HEK293T (cell line): ENCODE data around the gene GTSF1L.

Experiments used
- CTCF ChIA-PET: fragments of 350-600 bp; formaldehyde crosslinking; extraction: SDS; loops from one replicate; lab custom pipeline; 2021; ENCODE audit warnings: antibody characterized with exemption, inconsistent platforms; lab: Yijun Ruan, JAX
- POLR2A ChIA-PET: fragments of 350-600 bp; formaldehyde crosslinking; extraction: SDS; loops from one replicate; lab custom pipeline; 2020; ENCODE audit warnings: antibody characterized with exemption, inconsistent platforms; lab: Yijun Ruan, JAX
- DNase-seq: peaks from one replicate; pipeline ENCODE4 v3.0.0; 2012; ENCODE audit warnings: mixed read lengths; ENCODE audit errors: extremely low spot score
- ARNT ChIP-seq: fragments of 450-650 bp; IDR thresholded peaks from 2 replicates; pipeline ENCODE4 v1.6.1; 2017; ENCODE audit warnings: mild to moderate bottlenecking
- BHLHE40 ChIP-seq: fragments of 450-650 bp; IDR thresholded peaks from 2 replicates; pipeline ENCODE4 v1.6.1; 2016; ENCODE audit warnings: mild to moderate bottlenecking, moderate library complexity, borderline replicate concordance
- CTBP1 ChIP-seq: fragments of 450-650 bp; IDR thresholded peaks from 2 replicates; pipeline ENCODE4 v1.6.1; 2016; ENCODE audit warnings: borderline replicate concordance
- ELF4 ChIP-seq: fragments of 450-650 bp; IDR thresholded peaks from 2 replicates; pipeline ENCODE4 v1.6.1; 2017; ENCODE audit warnings: antibody characterized with exemption
- FOXA1 ChIP-seq: fragments of 450-650 bp; IDR thresholded peaks from 2 replicates; pipeline ENCODE4 v1.6.1; 2016; ENCODE audit warnings: mild to moderate bottlenecking
- FOXK2 ChIP-seq: fragments of 450-650 bp; IDR thresholded peaks from 2 replicates; pipeline ENCODE4 v1.6.1; 2016; ENCODE audit warnings: mild to moderate bottlenecking
- FOXM1 ChIP-seq: fragments of 450-650 bp; IDR thresholded peaks from 2 replicates; pipeline ENCODE4 v1.6.1; 2017; ENCODE audit warnings: mild to moderate bottlenecking, borderline replicate concordance
- HDGF ChIP-seq: fragments of 450-650 bp; IDR thresholded peaks from 2 replicates; pipeline ENCODE4 v1.6.1; 2017; ENCODE audit warnings: antibody characterized with exemption, borderline replicate concordance
- L3MBTL2 ChIP-seq: fragments of 450-650 bp; conservative IDR thresholded peaks from 2 replicates; pipeline ENCODE4 v1.6.1; 2016; ENCODE audit warnings: mild to moderate bottlenecking
- LEF1 ChIP-seq: fragments of 450-650 bp; IDR thresholded peaks from 2 replicates; pipeline ENCODE4 v1.6.1; 2017; ENCODE audit warnings: mild to moderate bottlenecking, borderline replicate concordance
- NFRKB ChIP-seq: fragments of 450-650 bp; IDR thresholded peaks from 2 replicates; pipeline ENCODE4 v1.6.1; 2016; ENCODE audit warnings: mild to moderate bottlenecking, moderate library complexity
- SP1 ChIP-seq: fragments of 450-650 bp; IDR thresholded peaks from 2 replicates; pipeline ENCODE4 v1.6.1; 2017
- SUZ12 ChIP-seq: fragments of 450-650 bp; IDR thresholded peaks from 2 replicates; pipeline ENCODE4 v1.6.1; 2016; ENCODE audit warnings: mild to moderate bottlenecking
- TARDBP ChIP-seq: fragments of 450-650 bp; IDR thresholded peaks from 2 replicates; pipeline ENCODE4 v1.6.1; 2016
- ZNF384 ChIP-seq: fragments of 450-650 bp; IDR thresholded peaks from 2 replicates; pipeline ENCODE4 v1.6.1; 2016
- TF ChIP-seq, protein P1 (sequence below): fragments of 450-650 bp; IDR thresholded peaks from 2 replicates; pipeline ENCODE4 v1.6.1; 2016

Gene GTSF1L

DNA sequence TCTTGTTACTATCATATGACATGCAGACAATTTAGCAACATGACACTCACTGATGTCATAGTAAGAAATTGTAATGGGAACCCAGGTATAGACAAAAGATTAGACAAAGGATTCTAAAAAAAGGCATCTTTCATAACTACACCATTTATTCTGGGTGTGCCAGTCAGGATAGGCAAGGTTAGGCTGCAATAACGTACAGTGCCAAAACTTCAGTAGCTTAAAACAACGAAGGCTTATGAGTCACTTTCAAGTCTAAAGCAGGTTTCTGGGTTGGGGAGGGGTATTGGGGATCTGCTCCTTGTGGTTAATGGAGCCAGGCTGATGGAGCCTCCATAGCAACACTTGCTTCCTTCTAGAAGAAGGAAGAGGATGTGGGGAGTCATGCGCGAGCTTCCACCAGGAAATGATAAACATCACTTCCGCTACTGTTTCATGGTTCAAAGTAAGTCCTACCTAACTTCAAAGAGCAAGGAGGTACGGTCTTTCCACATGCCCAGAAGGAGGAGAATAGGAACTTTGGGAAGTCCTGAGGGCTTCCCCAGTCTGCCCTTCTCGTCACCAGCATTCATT is 2.0 kb upstream of the GTSF1L start:
- TF ChIP-seq NFRKB (no peak), CTBP1 (no peak), L3MBTL2 (no peak), BHLHE40 (no peak)
- ChIA-PET POLR2A (no interaction called here), CTCF (no interaction called here)

DNA sequence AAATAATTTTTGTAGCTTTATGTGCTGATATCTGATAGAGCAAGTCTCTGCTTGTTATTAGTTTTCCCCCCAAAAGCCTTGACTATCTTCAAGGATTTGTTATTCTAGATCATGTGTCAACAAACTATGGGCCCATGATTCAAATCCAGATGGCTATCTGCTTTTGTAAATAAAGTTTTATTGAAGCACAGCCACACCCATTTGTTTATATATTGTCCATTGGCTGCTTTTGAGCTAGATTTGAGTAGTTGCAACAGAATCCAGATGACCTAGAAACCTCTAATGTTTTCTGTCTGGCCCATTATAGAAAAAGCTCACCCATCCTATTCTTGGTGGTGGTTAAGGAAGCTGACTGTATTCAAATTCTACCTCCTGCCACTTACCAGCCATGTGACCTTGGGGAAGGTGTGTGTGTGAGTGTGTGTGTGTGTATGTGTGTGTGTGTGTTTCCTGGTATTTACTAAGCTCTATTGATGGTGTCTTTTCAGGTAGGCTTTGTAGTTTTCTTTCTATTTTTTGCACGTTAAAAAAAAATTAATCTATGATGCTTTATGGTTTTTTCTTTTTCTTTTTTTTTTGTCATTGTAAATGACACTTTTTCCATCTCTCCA is 1.3 kb upstream of the GTSF1L start:
- TF ChIP-seq, protein P1, sequence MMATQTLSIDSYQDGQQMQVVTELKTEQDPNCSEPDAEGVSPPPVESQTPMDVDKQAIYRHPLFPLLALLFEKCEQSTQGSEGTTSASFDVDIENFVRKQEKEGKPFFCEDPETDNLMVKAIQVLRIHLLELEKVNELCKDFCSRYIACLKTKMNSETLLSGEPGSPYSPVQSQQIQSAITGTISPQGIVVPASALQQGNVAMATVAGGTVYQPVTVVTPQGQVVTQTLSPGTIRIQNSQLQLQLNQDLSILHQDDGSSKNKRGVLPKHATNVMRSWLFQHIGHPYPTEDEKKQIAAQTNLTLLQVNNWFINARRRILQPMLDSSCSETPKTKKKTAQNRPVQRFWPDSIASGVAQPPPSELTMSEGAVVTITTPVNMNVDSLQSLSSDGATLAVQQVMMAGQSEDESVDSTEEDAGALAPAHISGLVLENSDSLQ: no peak
- no peak for TF ChIP-seq FOXK2
- TF ChIP-seq L3MBTL2: no peak
- TF ChIP-seq FOXM1: no peak
- TF ChIP-seq TARDBP: no peak
- TF ChIP-seq HDGF: no peak
- no peak for TF ChIP-seq BHLHE40
- no peak for TF ChIP-seq NFRKB
- TF ChIP-seq ZNF384: no peak
- no peak for TF ChIP-seq SP1
- no peak for TF ChIP-seq FOXA1
- TF ChIP-seq ARNT: no peak
- DNase-seq: no peak
- ChIA-PET POLR2A (no interaction called here), CTCF (no interaction called here)

More for the DNA sequence above, 2.0 kb upstream of the GTSF1L start:
- DNase-seq: no peak

DNA sequence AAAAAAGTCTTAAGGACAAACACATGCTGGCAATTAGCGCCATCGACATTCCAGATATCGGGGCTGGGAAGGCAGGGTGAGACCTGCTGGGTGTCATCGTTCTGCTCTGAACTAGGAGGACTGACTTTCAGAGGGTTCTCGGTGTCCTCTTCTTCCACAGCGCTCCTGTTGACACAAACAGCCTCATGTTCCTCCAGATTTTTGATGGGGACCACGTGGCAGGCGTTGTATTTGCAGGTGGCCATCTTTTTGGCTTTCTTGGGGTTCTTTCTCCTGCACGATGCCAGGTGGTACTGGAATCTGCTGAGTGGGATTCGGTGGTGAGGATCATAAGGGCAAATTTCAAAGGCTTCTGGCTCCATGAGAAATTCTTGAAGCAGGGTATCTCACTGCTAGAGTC is 469 bp downstream of the GTSF1L start:
- no peak for TF ChIP-seq TARDBP
- TF ChIP-seq L3MBTL2: no peak
- no peak for TF ChIP-seq LEF1
- TF ChIP-seq ARNT: no peak
- no peak for TF ChIP-seq NFRKB
- TF ChIP-seq SP1: no peak
- no peak for TF ChIP-seq FOXM1
- TF ChIP-seq, protein P1: no peak
- TF ChIP-seq ELF4: no peak
- TF ChIP-seq SUZ12: no peak
- TF ChIP-seq HDGF: no peak
- no peak for TF ChIP-seq FOXA1
- no peak for TF ChIP-seq BHLHE40
- POLR2A ChIA-PET: interaction anchor here (0.7 kb wide), 1 partner anchor 269 kb away, joined by 3 read pairs; the partner anchor contains the start of gene SRSF6
- CTCF ChIA-PET: no interaction called here
- no peak for DNase-seq

DNA sequence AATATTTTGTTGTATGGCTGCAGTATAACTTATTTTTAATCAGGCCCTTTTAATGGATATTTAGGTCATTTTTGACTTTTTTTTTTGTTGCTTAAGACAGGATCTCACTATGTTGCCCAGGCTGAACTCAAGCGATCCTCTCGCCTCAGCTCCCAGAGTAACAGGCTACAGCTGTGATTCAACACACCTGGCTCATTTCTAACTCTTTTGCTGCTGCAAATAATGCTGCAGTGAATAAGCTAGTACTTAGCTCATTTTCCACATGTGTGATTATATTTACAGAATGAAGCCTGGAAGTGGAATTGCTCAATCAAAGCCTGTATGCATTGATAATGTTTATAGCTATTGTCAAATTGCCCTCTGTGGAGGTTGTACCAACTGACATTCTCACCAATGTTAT is 1.1 kb downstream of the GTSF1L start:
- DNase-seq: no peak
- TF ChIP-seq, protein P1: no peak
- TF ChIP-seq FOXK2 (no peak), SUZ12 (no peak)
- POLR2A ChIA-PET: interaction anchor here (0.7 kb wide), 1 partner anchor 268 kb away, joined by 3 read pairs; the partner anchor contains the start of gene SRSF6
- CTCF ChIA-PET: no interaction called here

DNA sequence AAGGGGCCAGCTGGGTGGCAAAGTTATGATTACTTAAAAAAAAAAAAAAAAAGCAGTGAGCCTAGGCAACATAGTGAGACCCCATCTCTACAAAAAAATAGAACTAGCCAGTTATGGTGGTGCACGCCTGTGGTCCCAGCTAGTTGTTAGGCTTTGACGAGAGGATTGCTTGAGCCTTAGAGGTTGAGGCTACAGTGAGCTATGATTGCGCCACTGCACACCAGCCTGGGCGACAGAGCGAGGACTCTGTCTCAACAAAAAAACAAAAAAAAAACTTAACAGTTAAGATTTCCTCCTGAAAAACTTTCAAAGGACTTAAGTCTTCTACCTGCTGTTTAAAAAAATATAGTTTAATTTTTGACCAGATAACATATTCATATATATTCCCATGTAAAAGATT is 2.4 kb downstream of the GTSF1L start:
- POLR2A ChIA-PET: no interaction called here
- TF ChIP-seq BHLHE40 (no peak), ZNF384 (no peak), FOXK2 (no peak), FOXA1 (no peak), HDGF (no peak), LEF1 (no peak), ELF4 (no peak), SUZ12 (no peak)
- CTCF ChIA-PET: no interaction called here
- DNase-seq: no peak

DNA sequence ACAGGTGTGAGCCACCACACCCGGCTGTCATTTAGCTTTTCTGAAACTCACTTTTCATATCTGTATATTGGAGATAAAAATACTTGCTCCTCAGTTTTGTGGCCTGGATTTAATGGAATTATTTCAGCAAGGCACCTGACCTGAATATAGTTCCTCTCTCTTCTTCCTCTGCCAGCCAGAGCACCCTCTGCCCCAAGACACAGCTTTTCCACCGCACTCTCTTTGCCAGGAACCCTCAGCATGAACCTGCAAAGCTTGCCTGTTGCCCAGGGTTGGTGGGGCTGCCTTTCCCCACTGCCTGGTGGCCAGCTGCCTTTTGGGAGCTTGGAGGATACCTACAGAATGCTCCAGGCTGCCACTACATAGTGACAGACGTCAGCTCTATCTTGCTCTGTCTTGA is 3.1 kb downstream of the GTSF1L start:
- TF ChIP-seq SUZ12 (no peak), FOXA1 (no peak), SP1 (no peak), ZNF384 (no peak), NFRKB (no peak), L3MBTL2 (no peak), FOXM1 (no peak)
- TF ChIP-seq, protein P1: no peak
- ChIA-PET CTCF (no interaction called here), POLR2A (no interaction called here)
- DNase-seq: no peak
